ENCODE data around the gene SIX1. TPM values are rescaled to one million over a fixed set of nuclear protein-coding genes. Genes with fewer than 3 reads are reported as not detected.

SIX1 gene
- total and polyA plus RNA-seq, 4 donors: 0.10 to 10.6 (median 1.9) TPM

DNA sequence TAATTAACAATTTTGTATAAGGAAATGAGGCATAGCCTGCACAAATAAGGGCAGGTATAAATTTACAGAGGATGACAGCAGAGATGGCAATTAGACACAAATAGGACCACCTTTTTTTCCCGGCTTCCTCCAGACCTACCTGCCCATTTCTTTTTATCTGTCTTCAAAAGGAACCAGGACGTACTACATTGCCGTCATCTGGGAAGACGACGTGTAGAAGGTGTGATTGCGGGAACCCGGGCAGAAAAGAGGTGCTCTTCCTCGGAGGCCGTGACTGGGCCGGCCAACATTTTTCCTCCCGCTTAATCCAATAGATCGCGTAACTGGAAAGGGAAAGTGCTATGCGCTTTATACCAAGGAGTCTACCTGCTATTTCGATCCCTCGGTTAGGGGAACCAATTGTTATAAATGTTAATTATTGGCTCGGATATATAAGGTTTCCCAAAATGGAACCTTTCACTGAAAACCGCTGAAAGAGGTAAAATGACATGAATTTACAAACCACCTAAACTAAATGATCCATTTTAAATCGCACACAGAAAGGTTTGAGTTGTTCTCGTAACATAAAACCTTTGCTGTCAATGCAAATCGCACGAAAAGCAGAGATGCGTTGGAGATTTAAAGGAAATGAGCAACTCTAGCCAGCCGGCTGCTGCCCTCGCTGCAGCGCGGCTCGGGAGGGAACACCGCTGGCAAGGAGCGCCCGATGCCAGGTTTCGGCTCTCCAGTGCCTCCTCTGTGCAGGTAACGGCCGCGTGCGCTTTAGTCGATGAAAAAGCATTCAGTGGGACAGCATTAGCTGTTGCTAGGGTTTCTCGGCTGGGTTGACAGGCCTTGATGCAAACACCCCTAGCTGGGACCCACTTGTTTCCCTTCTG, 2.8 kb upstream of the SIX1 start:
- H3K4me3 ChIP-seq (ENCODE audit: low read length in 2 of 2): no peak overlapping the region

DNA sequence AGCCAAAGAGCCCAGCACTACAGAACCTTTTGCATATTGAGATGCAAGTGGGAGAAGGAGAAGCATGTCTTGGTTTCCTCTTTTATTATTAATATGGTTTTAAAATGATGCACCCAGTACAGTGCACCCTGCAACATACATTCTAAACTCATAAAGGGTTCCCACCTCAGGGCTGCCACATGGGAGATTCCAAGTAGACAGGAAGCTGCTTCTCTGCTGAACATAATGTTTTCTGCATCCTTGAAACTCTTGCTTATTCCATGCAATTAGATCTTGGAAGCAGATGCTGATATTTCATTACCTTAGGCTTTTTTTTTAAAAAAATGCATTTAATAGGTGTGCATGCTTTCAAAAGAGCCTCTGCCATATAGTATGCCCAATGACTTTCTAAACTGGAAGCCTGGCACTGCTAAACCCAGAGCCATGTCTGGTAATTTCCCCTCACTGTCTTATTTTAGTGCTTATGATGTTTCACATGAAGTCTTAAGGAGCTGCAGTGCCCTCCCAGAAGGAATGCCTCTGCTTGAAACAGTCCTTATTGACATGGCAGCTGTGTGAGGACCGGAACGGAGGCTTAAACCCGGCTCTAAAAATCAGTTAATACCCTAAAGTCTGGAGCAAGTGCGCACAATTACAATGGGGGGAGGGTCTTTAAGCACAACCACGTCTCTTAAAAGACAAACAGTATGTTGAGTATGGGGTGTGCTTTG, 2.0 kb upstream of the SIX1 start:
- Histone ChIP-seq H3K4me3 (ENCODE audit: low read length in 2 of 2) (no peak overlapping the region), H3K27ac (ENCODE audit: low read depth in 1 of 2, low read length in 2 of 2) (no peak overlapping the region), H3K36me3 (ENCODE audit: control insufficient read depth in 1 of 2, insufficient read depth in 2 of 2, low read length in 1 of 2) (no peaks in the 10 kb centered on the region), H3K9me3 (ENCODE audit: control insufficient read depth, low read length) (peaks cover 1% of the 10 kb centered on the region), H3K27me3 (ENCODE audit: control insufficient read depth in 1 of 2, insufficient read depth in 2 of 2, low read length in 1 of 2) (peaks cover 0 to 1% of the 10 kb centered on the region in 2 donors), H3K4me1 (ENCODE audit: control insufficient read depth in 1 of 2, insufficient read depth in 2 of 2, low read length in 2 of 2) (no peaks in the 10 kb centered on the region)
- ATAC-seq (ENCODE audit: low FRiP score): no peak
- DNase-seq: no peak
- WGBS, 2 donors: 12 to 22% methylated on average over 5 of the region's 5 CpGs
- intact Hi-C loops (cut with DNase I): no loop called here

More for the DNA sequence above, 2.8 kb upstream of the SIX1 start:
- DNase-seq (no peak), ATAC-seq (ENCODE audit: low FRiP score) (no peak)
- no peaks in the 10 kb centered on the region for H3K36me3 ChIP-seq (ENCODE audit: control insufficient read depth in 1 of 2, insufficient read depth in 2 of 2, low read length in 1 of 2)
- no peaks in the 10 kb centered on the region for H3K4me1 ChIP-seq (ENCODE audit: control insufficient read depth in 1 of 2, insufficient read depth in 2 of 2, low read length in 2 of 2)
- intact Hi-C loops (cut with DNase I): no loop called here
- H3K9me3 ChIP-seq (ENCODE audit: control insufficient read depth, low read length): peaks cover 1% of the 10 kb centered on the region
- H3K27ac ChIP-seq (ENCODE audit: low read depth in 1 of 2, low read length in 2 of 2): no peak overlapping the region
- WGBS, 2 donors: 13 to 16% methylated on average over 38 of the region's 38 CpGs
- H3K27me3 ChIP-seq (ENCODE audit: control insufficient read depth in 1 of 2, insufficient read depth in 2 of 2, low read length in 1 of 2): peaks cover 0 to 1% of the 10 kb centered on the region in 2 donors

DNA sequence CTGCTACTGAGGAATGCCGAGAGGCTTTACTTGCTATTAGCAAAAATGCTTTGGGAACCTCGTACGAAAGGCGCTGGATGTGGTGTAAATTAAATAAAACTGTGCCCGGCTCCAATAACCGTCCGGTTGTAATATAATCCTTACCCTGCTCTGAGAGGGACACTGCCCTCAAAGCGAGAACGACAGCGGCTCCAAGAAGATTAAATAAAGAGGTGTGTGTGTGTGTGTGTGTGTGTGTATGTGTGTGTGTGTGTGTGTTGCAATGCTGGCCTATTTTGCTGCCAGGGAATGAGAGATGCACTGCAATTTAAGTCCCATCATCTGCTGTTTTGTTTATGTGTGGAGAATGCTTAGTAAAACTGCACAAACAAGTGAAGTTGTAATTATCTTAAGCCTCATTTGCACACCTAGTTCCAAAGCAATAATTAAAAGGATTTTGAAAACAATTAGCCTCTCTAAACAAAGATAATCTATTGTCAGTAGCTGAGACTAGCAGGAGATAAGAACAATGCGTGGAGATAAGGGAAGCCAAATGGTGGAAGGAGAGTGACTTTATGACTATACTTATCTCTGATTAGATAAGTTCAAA, 1.2 kb upstream of the SIX1 start:
- ATAC-seq (ENCODE audit: low FRiP score): no peak
- Histone ChIP-seq H3K4me1 (ENCODE audit: control insufficient read depth in 1 of 2, insufficient read depth in 2 of 2, low read length in 2 of 2) (no peaks in the 10 kb centered on the region), H3K9me3 (ENCODE audit: control insufficient read depth, low read length) (peaks cover 1% of the 10 kb centered on the region), H3K4me3 (ENCODE audit: low read length in 2 of 2) (no peak overlapping the region), H3K36me3 (ENCODE audit: control insufficient read depth in 1 of 2, insufficient read depth in 2 of 2, low read length in 1 of 2) (no peaks in the 10 kb centered on the region), H3K27me3 (ENCODE audit: control insufficient read depth in 1 of 2, insufficient read depth in 2 of 2, low read length in 1 of 2) (peaks cover 0 to 1% of the 10 kb centered on the region in 2 donors), H3K27ac (ENCODE audit: low read depth in 1 of 2, low read length in 2 of 2) (no peak overlapping the region)
- DNase-seq: no peak
- intact Hi-C loops (cut with DNase I): no loop called here
- WGBS, 2 donors: 9 to 13% methylated on average over 11 of the region's 11 CpGs

DNA sequence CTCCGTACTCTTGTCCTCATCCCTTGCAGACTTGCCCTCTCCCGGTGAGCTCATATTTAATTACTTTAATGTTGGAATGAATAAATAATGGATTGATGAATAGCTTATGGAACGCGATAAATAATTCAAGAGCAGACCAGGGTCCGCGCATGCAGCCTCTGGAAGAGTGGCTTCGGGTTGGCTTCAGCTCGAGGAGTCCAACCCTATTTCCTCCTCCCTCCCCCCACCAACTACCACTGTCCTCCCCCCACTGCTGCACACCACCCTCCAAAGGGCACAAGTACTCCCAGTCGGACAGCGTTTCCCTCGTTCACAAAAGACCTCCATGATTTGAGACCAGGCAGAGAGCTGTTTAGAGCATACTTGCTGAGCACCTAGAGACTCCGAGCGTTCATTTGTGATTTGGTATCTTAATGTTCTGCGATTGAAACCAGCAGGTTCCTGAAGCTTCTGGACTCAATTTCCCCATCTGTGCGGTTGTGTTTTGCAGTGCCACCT, 647 bp upstream of the SIX1 start:
- H3K4me3 ChIP-seq (ENCODE audit: low read length in 2 of 2): no peak overlapping the region
- no peaks in the 10 kb centered on the region for H3K4me1 ChIP-seq (ENCODE audit: control insufficient read depth in 1 of 2, insufficient read depth in 2 of 2, low read length in 2 of 2)
- no peak overlapping the region for H3K27ac ChIP-seq (ENCODE audit: low read depth in 1 of 2, low read length in 2 of 2)
- ATAC-seq (ENCODE audit: low FRiP score) (no peak), DNase-seq (no peak)
- WGBS, 2 donors: 2 to 5% methylated on average over 15 of the region's 15 CpGs
- no peaks in the 10 kb centered on the region for H3K9me3 ChIP-seq (ENCODE audit: control insufficient read depth, low read length)
- intact Hi-C loops (cut with DNase I): no loop called here
- H3K36me3 ChIP-seq (ENCODE audit: control insufficient read depth in 1 of 2, insufficient read depth in 2 of 2, low read length in 1 of 2): no peaks in the 10 kb centered on the region
- H3K27me3 ChIP-seq (ENCODE audit: control insufficient read depth in 1 of 2, insufficient read depth in 2 of 2, low read length in 1 of 2): peaks cover 0 to 1% of the 10 kb centered on the region in 2 donors

DNA sequence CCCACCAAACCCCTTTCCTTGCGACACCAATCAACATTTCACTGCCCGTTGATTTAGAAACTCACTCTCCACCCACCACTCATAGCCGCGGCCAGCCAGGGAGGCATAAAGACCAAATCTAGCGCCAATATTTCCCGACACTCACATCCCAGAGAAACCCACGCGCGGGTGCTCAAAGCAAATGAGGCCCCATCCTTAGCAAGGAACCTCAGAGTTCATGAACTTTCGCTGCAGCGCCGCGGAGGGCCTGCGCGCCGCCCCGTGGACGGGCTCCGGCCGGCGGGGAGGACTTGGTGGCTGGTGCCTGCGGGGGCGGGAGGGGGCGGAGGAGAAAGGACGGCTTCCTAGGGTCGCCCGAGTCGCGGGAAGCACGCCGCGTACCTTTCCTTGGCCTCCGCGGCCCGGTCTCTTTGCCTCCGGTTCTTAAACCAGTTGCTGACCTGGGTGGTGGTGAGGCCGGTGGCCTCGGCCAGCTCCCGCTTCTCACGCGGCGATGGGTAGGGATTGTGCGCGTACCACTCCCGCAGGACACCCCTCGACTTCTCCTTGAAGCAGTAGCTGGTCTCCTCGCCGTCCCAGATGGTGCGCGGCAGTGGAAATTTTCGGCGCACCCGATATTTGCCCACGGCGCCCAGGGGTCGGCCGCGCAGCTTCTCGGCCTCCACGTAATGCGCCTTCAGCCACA, 886 bp downstream of the SIX1 start:
- Histone ChIP-seq H3K27me3 (ENCODE audit: control insufficient read depth in 1 of 2, insufficient read depth in 2 of 2, low read length in 1 of 2) (peaks cover 0 to 1% of the 10 kb centered on the region in 2 donors), H3K27ac (ENCODE audit: low read depth in 1 of 2, low read length in 2 of 2) (no peak overlapping the region), H3K4me1 (ENCODE audit: control insufficient read depth in 1 of 2, insufficient read depth in 2 of 2, low read length in 2 of 2) (no peaks in the 10 kb centered on the region), H3K9me3 (ENCODE audit: control insufficient read depth, low read length) (no peaks in the 10 kb centered on the region), H3K4me3 (ENCODE audit: low read length in 2 of 2) (peak overlapping the region in 1 of 2 donors; percentile 8), H3K36me3 (ENCODE audit: control insufficient read depth in 1 of 2, insufficient read depth in 2 of 2, low read length in 1 of 2) (no peaks in the 10 kb centered on the region)
- DNase-seq (peak in 1 of 2 donors; percentile 85), ATAC-seq (ENCODE audit: low FRiP score) (peak; percentile 61)
- WGBS, 2 donors: 3% methylated on average over 59 to 61 of the region's 61 CpGs
- intact Hi-C loops (cut with DNase I): no loop called here

DNA sequence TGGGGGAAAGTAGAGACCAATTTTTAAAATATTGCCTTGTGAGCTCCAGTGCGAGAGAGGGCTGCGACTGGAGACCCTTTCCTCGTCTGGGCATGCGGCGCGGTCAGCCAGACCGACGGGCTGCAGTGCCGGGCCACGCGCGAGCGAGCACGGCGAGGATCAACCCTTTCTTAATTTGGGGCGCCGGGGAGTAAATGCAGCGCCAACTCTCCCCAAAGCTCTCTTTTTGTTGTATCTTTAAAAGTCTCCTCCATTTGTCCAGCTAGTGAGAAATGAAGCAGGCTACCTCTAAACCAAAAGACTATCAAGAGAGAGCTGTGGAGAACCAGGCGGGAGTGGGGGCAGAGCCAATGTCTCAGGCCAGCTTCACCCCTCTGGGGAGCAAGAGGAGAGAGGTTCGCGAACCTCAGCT, 1.4 kb downstream of the SIX1 start:
- no peak overlapping the region for H3K27ac ChIP-seq (ENCODE audit: low read depth in 1 of 2, low read length in 2 of 2)
- no peak for DNase-seq
- no peak for ATAC-seq (ENCODE audit: low FRiP score)
- H3K4me3 ChIP-seq (ENCODE audit: low read length in 2 of 2): no peak overlapping the region
- H3K4me1 ChIP-seq (ENCODE audit: control insufficient read depth in 1 of 2, insufficient read depth in 2 of 2, low read length in 2 of 2): no peaks in the 10 kb centered on the region
- no peaks in the 10 kb centered on the region for H3K9me3 ChIP-seq (ENCODE audit: control insufficient read depth, low read length)
- WGBS, 2 donors: 15 to 17% methylated on average over 21 of the region's 21 CpGs
- H3K27me3 ChIP-seq (ENCODE audit: control insufficient read depth in 1 of 2, insufficient read depth in 2 of 2, low read length in 1 of 2): peaks cover 0 to 2% of the 10 kb centered on the region in 2 donors
- no peaks in the 10 kb centered on the region for H3K36me3 ChIP-seq (ENCODE audit: control insufficient read depth in 1 of 2, insufficient read depth in 2 of 2, low read length in 1 of 2)
- intact Hi-C loops (cut with DNase I): no loop called here

DNA sequence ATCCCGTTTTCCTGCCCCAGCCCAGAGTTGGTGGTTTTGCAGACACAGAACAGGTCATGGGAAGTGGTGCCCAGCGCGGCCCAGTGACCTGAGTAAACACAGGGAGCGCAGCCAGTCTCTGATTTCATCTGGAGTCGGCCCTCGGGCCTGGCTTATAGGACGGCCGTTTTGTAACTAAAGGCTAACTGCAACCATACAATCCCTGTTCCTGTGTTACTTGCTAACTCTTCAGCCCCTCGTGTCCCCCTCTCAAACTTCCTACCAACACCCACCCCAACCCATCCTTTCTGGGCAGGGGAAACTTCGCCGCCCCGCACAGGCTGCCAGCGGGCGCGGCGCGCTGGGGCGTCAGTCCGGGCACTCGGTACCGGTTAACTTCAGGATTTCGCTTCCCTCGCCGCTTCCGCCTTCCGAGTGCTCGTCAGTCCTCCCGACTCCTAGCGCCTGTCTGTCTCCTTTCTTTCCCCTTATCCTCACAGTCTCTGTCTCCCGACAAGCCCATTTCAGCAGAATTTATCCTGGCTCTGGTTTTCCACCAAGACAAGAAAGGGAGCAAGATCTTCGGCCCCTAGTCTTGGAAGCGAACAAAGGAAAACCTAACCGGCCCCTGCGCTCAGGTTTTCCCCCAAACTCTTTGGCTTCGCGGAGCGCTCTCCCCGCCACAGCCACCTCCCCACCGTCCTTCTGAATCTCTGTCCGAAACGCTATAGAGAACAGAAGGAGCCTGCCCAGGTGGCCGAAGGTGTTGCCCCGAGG, 2.0 kb downstream of the SIX1 start:
- intact Hi-C loops (cut with DNase I): no loop called here
- no peaks in the 10 kb centered on the region for H3K4me1 ChIP-seq (ENCODE audit: control insufficient read depth in 1 of 2, insufficient read depth in 2 of 2, low read length in 2 of 2)
- ATAC-seq (ENCODE audit: low FRiP score): peak; percentile 50

More for the DNA sequence above, 2.0 kb downstream of the SIX1 start:
- no peaks in the 10 kb centered on the region for H3K36me3 ChIP-seq (ENCODE audit: control insufficient read depth in 1 of 2, insufficient read depth in 2 of 2, low read length in 1 of 2)
- H3K9me3 ChIP-seq (ENCODE audit: control insufficient read depth, low read length): no peaks in the 10 kb centered on the region
- H3K27ac ChIP-seq (ENCODE audit: low read depth in 1 of 2, low read length in 2 of 2): no peak overlapping the region
- H3K27me3 ChIP-seq (ENCODE audit: control insufficient read depth in 1 of 2, insufficient read depth in 2 of 2, low read length in 1 of 2): peaks cover 0 to 4% of the 10 kb centered on the region in 2 donors
- 9 to 10% methylated on average over 43 of the region's 43 CpGs for WGBS, 2 donors
- H3K4me3 ChIP-seq (ENCODE audit: low read length in 2 of 2): peak overlapping the region in 1 of 2 donors; percentile 0
- peak in 1 of 2 donors; percentile 63 for DNase-seq

Data from aorta (tissue), 5 donors.